Neural cell (in vitro differentiated cells): ENCODE data around the gene CHORDC1. TPM values are rescaled to one million over a fixed set of nuclear protein-coding genes. Genes with fewer than 3 reads are reported as not detected.

Experiments used
- H2AFZ ChIP-seq: fragments of 200-600, 300-800 bp; sonication (generic), shearing (Covaris generic); 2 replicates; pipeline ENCODE4 v1.6.0; 2014; ENCODE audit warnings: low read depth, mild to moderate bottlenecking, antibody characterized with exemption, low read length, moderate library complexity
- H3F3A ChIP-seq: fragments of 200-600 bp; shearing (Covaris generic); 2 replicates; pipeline ENCODE4 v1.6.1; 2016; ENCODE audit warnings: mild to moderate bottlenecking, moderate library complexity, mixed read lengths, antibody characterized with exemption, low read length; ENCODE audit not compliant: insufficient read depth, poor library complexity, severe bottlenecking
- H3K27ac ChIP-seq: fragments of 200-600, 300-800 bp; sonication (generic), shearing (Covaris generic); 2 replicates; pipeline ENCODE4 v1.5.1; 2014; ENCODE audit warnings: mild to moderate bottlenecking, low read length, moderate library complexity
- H3K27me3 ChIP-seq: fragments of 300-800, 200-600 bp; sonication (generic), shearing (Covaris generic); 2 replicates; pipeline ENCODE4 v1.6.0; 2014; ENCODE audit warnings: mild to moderate bottlenecking, low read depth, low read length, moderate library complexity; ENCODE audit not compliant: insufficient read depth
- H3K36me3 ChIP-seq: fragments of 300-800, 200-600 bp; sonication (generic), shearing (Covaris generic); 2 replicates; pipeline ENCODE4 v1.5.1; 2014; ENCODE audit warnings: mild to moderate bottlenecking, antibody characterized with exemption, low read length, moderate library complexity; ENCODE audit not compliant: insufficient read depth
- H3K4me2 ChIP-seq: fragments of 300-800, 200-600 bp; sonication (generic), shearing (Covaris generic); 2 replicates; pipeline ENCODE4 v1.6.0; 2014; ENCODE audit warnings: mild to moderate bottlenecking, low read length
- H3K4me3 ChIP-seq: fragments of 300-800, 200-600 bp; sonication (generic), shearing (Covaris generic); 2 replicates; pipeline ENCODE4 v1.5.1; 2014; ENCODE audit warnings: mild to moderate bottlenecking, low read length, moderate library complexity
- H3K79me2 ChIP-seq: fragments of 200-600 bp; shearing (Covaris generic); replicated peaks from 2 replicates; pipeline ENCODE4 v1.6.0; 2014; ENCODE audit warnings: mild to moderate bottlenecking, low read length, moderate library complexity; ENCODE audit not compliant: insufficient read depth
- H3K9ac ChIP-seq: fragments of 300-800, 200-600 bp; sonication (generic), shearing (Covaris generic); 2 replicates; pipeline ENCODE4 v1.6.1; 2016; ENCODE audit warnings: mild to moderate bottlenecking, low read length, mixed read lengths
- H3K9me2 ChIP-seq: fragments of 200-600 bp; shearing (Covaris generic); 2 replicates; pipeline ENCODE4 v1.6.1; 2016; ENCODE audit warnings: mild to moderate bottlenecking, low read length, mixed read lengths; ENCODE audit not compliant: insufficient read depth
- H3K9me3 ChIP-seq: fragments of 200-600, 300-800 bp; sonication (generic), shearing (Covaris generic); 2 replicates; pipeline ENCODE4 v1.6.1; 2016; ENCODE audit warnings: mild to moderate bottlenecking, mixed run types, low read length, moderate library complexity, mixed read lengths
- H4K20me1 ChIP-seq: fragments of 200-600 bp; shearing (Covaris generic); 2 replicates; pipeline ENCODE4 v1.6.1; 2016; ENCODE audit warnings: mild to moderate bottlenecking, mixed run types; ENCODE audit not compliant: insufficient read depth
- CTCF ChIP-seq: fragments of 450-650 bp; IDR thresholded peaks from 2 replicates; pipeline ENCODE4 v1.5.1; 2014; ENCODE audit warnings: antibody characterized with exemption, mild to moderate bottlenecking, moderate library complexity; ENCODE audit not compliant: poor library complexity, severe bottlenecking
- EP300 ChIP-seq: fragments of 450-650 bp; conservative IDR thresholded peaks from 2 replicates; pipeline ENCODE4 v1.6.1; 2014; ENCODE audit warnings: antibody characterized with exemption, mild to moderate bottlenecking, moderate library complexity; ENCODE audit not compliant: poor library complexity, severe bottlenecking
- EZH2 ChIP-seq: fragments of 200-600, 300-800 bp; shearing (Covaris generic), sonication (generic); IDR thresholded peaks from 2 replicates; pipeline ENCODE4 v1.6.1; 2014; ENCODE audit warnings: antibody characterized with exemption, low read length, borderline replicate concordance, mild to moderate bottlenecking; ENCODE audit not compliant: insufficient read depth, poor library complexity, severe bottlenecking
- MXI1 ChIP-seq: fragments of 450-650 bp; conservative IDR thresholded peaks from 2 replicates; pipeline ENCODE4 v1.6.1; 2014; ENCODE audit warnings: antibody characterized with exemption, mild to moderate bottlenecking; ENCODE audit not compliant: poor library complexity, severe bottlenecking
- POLR2AphosphoS5 ChIP-seq: IDR thresholded peaks from 2 replicates; pipeline ENCODE4 v1.6.1; 2012
- RAD21 ChIP-seq: fragments of 450-650 bp; conservative IDR thresholded peaks from 2 replicates; pipeline ENCODE4 v1.6.1; 2014; ENCODE audit warnings: antibody characterized with exemption, mild to moderate bottlenecking, moderate library complexity
- REST ChIP-seq: IDR thresholded peaks from 2 replicates; pipeline ENCODE4 v1.6.1; 2012; ENCODE audit warnings: borderline replicate concordance
- SMC3 ChIP-seq: fragments of 450-650 bp; conservative IDR thresholded peaks from 2 replicates; pipeline ENCODE4 v1.6.1; 2014; ENCODE audit warnings: antibody characterized with exemption, mild to moderate bottlenecking, moderate library complexity; ENCODE audit not compliant: poor library complexity
- TAF1 ChIP-seq: IDR thresholded peaks from 2 replicates; pipeline ENCODE4 v1.6.1; 2012; ENCODE audit warnings: low read depth
- polyA plus RNA-seq: library from polyadenylated mRNA; depleted of rRNA; stranded (reverse); fragments of >200 nt; gene quantifications from 2 replicates; pipeline ENCODE4 v1.2.3, GENCODE V29; 2014

CHORDC1 gene
- polyA plus RNA-seq, 1 donor from 2014 or later, result 63.9 TPM

- H3K4me2 ChIP-seq, result no peak overlapping the region
- no peaks in the 10 kb centered on the region for H3K9me3 ChIP-seq
- TF ChIP-seq EP300 (no peak), POLR2AphosphoS5 (no peak), REST (no peak), EZH2 (no peak), RAD21 (no peak), SMC3 (no peak), CTCF (no peak), MXI1 (no peak), TAF1 (no peak)
- H3K36me3 ChIP-seq, result no peaks in the 10 kb centered on the region
- no peak overlapping the region for H3K9ac ChIP-seq
- no peaks in the 10 kb centered on the region for H3F3A ChIP-seq
- H3K9me2 ChIP-seq, result no peaks in the 10 kb centered on the region
- no peak overlapping the region for H3K4me3 ChIP-seq
- H4K20me1 ChIP-seq, result no peaks in the 10 kb centered on the region
- no peaks in the 10 kb centered on the region for H3K27me3 ChIP-seq
- H3K79me2 ChIP-seq, result no peaks in the 10 kb centered on the region
- H2AFZ ChIP-seq, result no peak overlapping the region
- H3K27ac ChIP-seq, result no peak overlapping the region
Observed at GRCh38 chr11:90252053-90252452, 29.2 kb upstream of the CHORDC1 start.

GRCh38 chr11:90251599-90251998 is 28.8 kb upstream of the CHORDC1 start:
- Histone ChIP-seq H3K79me2 (no peaks in the 10 kb centered on the region), H3K4me3 (no peak overlapping the region), H2AFZ (no peak overlapping the region), H3K9me3 (no peaks in the 10 kb centered on the region), H3K9me2 (no peaks in the 10 kb centered on the region), H3K36me3 (no peaks in the 10 kb centered on the region), H3K4me2 (no peak overlapping the region), H3K27me3 (no peaks in the 10 kb centered on the region), H3F3A (no peaks in the 10 kb centered on the region), H4K20me1 (no peaks in the 10 kb centered on the region), H3K9ac (no peak overlapping the region), H3K27ac (no peak overlapping the region)
- TF ChIP-seq CTCF (no peak), EZH2 (no peak), EP300 (no peak), MXI1 (no peak), RAD21 (no peak)
